ENCODE measurements around the gene TPM1. TPM values are rescaled to one million over a fixed set of nuclear protein-coding genes. Genes with fewer than 3 reads are reported as not detected.

TPM1 gene
- total and polyA plus RNA-seq, 10 of the 15 experiments (the other 5 are each of a cell fraction or from before 2014, with no cell fraction given): 0.43 to 10.0 (median 2.4) TPM

GRCh38 chr15:63093486-63094205 lies 51.1 kb downstream of the TPM1 start (continued):
- TF ChIP-seq, protein P1, sequence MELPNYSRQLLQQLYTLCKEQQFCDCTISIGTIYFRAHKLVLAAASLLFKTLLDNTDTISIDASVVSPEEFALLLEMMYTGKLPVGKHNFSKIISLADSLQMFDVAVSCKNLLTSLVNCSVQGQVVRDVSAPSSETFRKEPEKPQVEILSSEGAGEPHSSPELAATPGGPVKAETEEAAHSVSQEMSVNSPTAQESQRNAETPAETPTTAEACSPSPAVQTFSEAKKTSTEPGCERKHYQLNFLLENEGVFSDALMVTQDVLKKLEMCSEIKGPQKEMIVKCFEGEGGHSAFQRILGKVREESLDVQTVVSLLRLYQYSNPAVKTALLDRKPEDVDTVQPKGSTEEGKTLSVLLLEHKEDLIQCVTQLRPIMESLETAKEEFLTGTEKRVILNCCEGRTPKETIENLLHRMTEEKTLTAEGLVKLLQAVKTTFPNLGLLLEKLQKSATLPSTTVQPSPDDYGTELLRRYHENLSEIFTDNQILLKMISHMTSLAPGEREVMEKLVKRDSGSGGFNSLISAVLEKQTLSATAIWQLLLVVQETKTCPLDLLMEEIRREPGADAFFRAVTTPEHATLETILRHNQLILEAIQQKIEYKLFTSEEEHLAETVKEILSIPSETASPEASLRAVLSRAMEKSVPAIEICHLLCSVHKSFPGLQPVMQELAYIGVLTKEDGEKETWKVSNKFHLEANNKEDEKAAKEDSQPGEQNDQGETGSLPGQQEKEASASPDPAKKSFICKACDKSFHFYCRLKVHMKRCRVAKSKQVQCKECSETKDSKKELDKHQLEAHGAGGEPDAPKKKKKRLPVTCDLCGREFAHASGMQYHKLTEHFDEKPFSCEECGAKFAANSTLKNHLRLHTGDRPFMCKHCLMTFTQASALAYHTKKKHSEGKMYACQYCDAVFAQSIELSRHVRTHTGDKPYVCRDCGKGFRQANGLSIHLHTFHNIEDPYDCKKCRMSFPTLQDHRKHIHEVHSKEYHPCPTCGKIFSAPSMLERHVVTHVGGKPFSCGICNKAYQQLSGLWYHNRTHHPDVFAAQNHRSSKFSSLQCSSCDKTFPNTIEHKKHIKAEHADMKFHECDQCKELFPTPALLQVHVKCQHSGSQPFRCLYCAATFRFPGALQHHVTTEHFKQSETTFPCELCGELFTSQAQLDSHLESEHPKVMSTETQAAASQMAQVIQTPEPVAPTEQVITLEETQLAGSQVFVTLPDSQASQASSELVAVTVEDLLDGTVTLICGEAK (IDR thresholded peaks at IDR 0.05; ENCODE audit: borderline replicate concordance): no peak
- no peak for TF ChIP-seq ZNF384 (IDR thresholded peaks at IDR 0.05; ENCODE audit: borderline replicate concordance, low read depth, low read length)
- TF ChIP-seq, protein P2, sequence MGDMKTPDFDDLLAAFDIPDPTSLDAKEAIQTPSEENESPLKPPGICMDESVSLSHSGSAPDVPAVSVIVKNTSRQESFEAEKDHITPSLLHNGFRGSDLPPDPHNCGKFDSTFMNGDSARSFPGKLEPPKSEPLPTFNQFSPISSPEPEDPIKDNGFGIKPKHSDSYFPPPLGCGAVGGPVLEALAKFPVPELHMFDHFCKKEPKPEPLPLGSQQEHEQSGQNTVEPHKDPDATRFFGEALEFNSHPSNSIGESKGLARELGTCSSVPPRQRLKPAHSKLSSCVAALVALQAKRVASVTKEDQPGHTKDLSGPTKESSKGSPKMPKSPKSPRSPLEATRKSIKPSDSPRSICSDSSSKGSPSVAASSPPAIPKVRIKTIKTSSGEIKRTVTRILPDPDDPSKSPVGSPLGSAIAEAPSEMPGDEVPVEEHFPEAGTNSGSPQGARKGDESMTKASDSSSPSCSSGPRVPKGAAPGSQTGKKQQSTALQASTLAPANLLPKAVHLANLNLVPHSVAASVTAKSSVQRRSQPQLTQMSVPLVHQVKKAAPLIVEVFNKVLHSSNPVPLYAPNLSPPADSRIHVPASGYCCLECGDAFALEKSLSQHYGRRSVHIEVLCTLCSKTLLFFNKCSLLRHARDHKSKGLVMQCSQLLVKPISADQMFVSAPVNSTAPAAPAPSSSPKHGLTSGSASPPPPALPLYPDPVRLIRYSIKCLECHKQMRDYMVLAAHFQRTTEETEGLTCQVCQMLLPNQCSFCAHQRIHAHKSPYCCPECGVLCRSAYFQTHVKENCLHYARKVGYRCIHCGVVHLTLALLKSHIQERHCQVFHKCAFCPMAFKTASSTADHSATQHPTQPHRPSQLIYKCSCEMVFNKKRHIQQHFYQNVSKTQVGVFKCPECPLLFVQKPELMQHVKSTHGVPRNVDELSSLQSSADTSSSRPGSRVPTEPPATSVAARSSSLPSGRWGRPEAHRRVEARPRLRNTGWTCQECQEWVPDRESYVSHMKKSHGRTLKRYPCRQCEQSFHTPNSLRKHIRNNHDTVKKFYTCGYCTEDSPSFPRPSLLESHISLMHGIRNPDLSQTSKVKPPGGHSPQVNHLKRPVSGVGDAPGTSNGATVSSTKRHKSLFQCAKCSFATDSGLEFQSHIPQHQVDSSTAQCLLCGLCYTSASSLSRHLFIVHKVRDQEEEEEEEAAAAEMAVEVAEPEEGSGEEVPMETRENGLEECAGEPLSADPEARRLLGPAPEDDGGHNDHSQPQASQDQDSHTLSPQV (IDR thresholded peaks at IDR 0.05): peak; percentile 35; the same call in 1 of the 2 replicates
- TF ChIP-seq SREBF1 (IDR thresholded peaks at IDR 0.05; ENCODE audit: low read length): no peak
- peak; percentile 91 for TF ChIP-seq RAD21 (IDR thresholded peaks at IDR 0.05; ENCODE audit: insufficient read depth, low read depth, low read length)
- TF ChIP-seq TARDBP (IDR thresholded peaks at IDR 0.05; ENCODE audit: borderline replicate concordance): no peak
- TF ChIP-seq, protein P3, sequence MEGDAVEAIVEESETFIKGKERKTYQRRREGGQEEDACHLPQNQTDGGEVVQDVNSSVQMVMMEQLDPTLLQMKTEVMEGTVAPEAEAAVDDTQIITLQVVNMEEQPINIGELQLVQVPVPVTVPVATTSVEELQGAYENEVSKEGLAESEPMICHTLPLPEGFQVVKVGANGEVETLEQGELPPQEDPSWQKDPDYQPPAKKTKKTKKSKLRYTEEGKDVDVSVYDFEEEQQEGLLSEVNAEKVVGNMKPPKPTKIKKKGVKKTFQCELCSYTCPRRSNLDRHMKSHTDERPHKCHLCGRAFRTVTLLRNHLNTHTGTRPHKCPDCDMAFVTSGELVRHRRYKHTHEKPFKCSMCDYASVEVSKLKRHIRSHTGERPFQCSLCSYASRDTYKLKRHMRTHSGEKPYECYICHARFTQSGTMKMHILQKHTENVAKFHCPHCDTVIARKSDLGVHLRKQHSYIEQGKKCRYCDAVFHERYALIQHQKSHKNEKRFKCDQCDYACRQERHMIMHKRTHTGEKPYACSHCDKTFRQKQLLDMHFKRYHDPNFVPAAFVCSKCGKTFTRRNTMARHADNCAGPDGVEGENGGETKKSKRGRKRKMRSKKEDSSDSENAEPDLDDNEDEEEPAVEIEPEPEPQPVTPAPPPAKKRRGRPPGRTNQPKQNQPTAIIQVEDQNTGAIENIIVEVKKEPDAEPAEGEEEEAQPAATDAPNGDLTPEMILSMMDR (IDR thresholded peaks at IDR 0.05 in 2 of 3, conservative IDR thresholded peaks at IDR 0.05 in 1 of 3; ENCODE audit: control insufficient read depth in 2 of 3, extremely low read depth in 1 of 3, insufficient read depth in 1 of 3, low read depth in 3 of 3, low read length in 3 of 3): peak; percentile 83 to 89 (median 84)
- TF ChIP-seq IKZF1 (conservative IDR thresholded peaks at IDR 0.05): peak; percentile 41; the same call in 1 of the 2 replicates
- 0 out of 2 replicates have a peak, but pooled peaks have one; percentile 55 for TF ChIP-seq IRF4 (IDR thresholded peaks at IDR 0.05; ENCODE audit: low read depth, low read length)
- TF ChIP-seq RFX5 (IDR thresholded peaks at IDR 0.05; ENCODE audit: low read depth, low read length): no peak

All from GM12878 (cell line).